NCI-H2196 treated with DMSO at 0.1 percent for 48 hours (cell line): ENCODE measurements around the gene IFITM1.

Experiments used
- DNase-seq: peaks from one replicate; lab custom pipeline; 2025; ENCODE audit not compliant: unreplicated experiment; lab: John Stamatoyannopoulos, UW

IFITM1 gene

GRCh38 chr11:293852-294661 is 19.8 kb upstream of the IFITM1 start:
- no peak for DNase-seq

DNA sequence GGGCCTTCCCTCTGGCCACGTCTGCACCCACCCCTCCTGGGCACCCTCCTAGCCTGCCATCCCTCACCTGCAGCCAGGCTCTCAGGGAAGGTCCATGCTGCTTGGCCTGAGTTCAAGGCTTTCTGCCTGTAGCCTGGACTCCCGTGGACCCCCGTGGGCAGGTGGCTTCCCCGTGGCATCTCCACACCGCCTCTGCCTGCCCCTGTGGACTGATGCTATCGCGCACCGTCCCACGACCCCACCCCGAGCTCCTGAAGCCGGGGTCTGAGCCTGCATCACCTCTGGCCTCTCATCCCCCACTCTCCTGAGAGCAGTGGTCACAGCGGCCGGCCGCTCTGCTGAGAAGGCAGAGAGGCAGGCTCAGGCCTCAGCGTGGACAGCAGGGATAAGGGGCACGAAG is 19.1 kb upstream of the IFITM1 start:
- DNase-seq, result no peak

- DNase-seq, result no peak
These were observed 18.3 kb upstream of the IFITM1 start for GRCh38 chr11:295351-296170.

GRCh38 chr11:296171-297050 is 17.4 kb upstream of the IFITM1 start:
- DNase-seq, result no peak

DNA sequence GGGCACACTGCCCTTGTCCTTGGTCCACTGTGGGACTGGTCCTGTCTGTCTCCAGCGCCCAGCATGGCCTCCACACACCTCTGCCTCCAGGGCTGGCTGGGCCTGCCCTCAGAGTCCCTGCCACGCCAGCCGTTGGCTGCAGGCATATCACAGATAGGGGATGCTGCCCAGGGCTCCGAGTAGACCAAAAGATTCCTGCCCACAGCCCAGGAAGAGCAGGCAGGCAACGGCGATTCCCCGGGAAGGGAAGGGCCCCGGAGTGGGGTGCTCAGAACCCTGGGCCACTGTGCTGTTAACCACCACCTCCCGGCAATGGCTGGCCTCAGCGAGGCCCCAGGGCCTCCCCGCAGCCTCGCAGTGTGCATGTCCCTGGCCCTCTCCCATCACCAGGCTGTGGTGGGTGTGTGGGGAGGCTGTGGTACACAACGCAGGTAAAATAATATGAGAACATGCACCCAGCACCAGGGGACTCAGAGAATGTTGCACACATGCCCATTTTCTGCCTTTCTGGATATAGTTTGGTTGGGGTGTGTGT is 16.7 kb upstream of the IFITM1 start:
- DNase-seq, result no peak

DNA sequence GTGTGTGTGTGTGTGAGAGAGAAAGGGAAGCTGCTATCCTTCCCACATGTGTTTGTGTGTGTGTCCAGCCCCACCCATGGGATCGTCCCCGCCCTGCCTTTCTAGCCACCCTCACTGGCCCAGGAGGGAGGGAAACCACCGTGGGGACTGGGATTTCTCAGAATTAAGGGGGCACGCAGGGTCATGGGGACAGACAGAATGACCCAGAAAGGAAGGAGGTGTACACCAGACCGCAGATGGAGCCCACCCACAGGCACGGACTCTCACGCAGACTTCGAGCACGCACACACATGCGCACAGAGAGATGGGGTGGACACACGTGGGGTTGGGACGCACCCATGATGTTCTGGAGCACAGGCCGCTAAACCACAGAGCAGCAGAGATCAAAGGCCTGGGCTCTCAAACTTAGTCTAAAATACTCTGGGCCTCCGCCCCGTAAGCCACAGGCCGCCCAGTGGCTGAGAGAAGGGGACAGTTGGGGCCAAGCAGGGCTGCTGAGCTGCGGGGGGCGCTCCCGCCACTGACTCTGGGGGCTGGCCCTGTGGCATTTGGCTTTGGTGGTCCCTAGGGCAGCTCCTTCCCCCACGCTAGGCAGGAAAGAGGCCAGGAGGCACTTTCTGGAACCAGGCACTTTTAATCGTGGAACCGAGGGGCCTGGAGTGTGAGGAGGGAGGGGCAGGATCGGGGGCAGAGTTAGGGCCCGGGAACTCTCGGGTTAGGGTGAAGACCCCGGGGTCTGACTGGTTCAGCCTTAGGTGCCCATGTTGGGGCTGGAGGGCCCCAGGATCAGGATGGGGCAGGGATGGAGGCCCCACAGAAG is 16.0 kb upstream of the IFITM1 start:
- DNase-seq, result no peak

- no peak for DNase-seq
These were observed 15.3 kb upstream of the IFITM1 start for GRCh38 chr11:298406-299065.

DNA sequence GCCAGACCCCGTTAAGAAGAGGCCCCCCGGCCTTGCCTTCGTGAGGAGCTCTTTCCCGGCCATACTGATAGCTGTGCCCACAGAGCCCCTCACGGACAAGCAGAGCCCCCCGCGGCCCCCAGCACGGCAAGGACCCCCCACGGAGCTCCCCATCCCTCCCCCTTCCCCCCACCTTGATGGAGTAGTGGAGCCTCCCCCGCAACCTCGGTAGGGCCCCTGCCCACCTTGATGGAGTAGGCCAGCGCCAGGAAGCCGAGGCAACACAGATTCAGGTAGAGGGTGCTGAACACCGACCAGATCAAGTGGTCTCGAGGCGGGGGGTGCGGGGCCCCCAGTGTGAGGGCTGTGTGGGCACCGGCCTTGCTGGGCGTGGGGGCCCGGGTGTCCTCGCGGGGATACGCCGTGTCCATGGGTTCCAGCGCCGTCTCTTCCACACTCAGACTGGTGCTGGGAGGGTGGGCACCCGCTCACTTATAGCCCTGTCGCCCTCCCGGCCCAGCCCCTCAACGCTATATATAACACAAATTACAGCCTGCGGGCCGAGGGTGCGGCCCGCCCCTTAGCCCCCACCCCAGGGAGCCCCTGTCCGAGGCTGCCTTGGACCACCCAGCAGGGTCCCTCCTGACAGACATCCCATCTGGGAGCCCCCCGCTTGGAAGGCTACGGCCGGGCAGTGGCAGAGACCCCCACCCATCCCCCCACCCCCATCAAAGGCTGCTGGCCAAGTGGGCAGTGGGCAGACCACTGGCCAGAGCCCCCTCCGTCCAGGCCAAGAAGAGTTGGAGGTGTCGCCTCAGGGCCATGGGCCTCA is 14.6 kb upstream of the IFITM1 start, which contains the start of gene IFITM5:
Gene IFITM5, minus strand, starts transcription at position 446 of the 811 bp plus-strand sequence. Its CDS starts 36 bp downstream, at position 410.
- DNase-seq, result no peak

GRCh38 chr11:299951-300735 is 13.7 kb upstream of the IFITM1 start:
- DNase-seq, result no peak

DNA sequence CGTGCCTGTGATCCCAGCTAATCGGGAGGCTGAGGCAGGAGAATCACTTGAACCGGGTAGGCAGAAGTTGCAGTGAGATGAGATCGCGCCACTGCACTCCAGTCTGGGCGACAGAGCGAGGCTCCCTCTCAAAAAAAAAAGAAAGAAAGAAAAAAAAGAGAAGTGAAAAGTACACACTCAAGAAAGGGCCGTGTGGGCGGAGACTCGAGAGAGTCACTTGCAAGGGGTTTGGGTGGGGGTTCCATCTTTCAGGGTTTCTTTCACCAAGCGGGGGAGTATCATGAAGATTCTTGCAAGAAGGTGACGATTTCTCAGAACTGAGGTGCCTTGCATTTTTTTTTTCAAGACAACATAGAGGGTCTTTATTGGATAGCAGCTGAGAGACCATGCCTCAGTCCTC is 10.5 kb upstream of the IFITM1 start:
- no peak for DNase-seq

DNA sequence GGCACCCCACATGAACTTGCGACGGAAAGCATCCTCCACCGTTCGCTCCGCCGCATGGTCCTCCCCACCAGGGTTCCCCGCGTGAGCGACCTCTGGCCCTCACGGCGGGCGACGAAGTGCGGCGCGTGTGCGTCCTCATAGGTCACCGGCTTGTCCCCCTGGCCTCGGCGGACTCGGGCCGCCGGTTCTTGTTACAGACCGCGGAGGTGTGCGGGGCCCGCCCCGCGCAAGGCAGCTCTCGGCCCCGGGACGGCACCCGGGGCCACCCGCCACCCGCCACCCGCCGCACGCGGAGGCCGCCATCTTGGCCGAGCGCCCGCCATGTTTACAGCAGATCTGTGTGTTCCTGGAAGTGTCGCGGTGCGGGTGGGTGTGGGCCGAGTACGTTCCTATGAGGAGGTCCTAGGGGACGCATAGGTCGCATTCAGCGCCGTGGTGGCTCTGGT is 9.8 kb upstream of the IFITM1 start:
- DNase-seq, result no peak

DNA sequence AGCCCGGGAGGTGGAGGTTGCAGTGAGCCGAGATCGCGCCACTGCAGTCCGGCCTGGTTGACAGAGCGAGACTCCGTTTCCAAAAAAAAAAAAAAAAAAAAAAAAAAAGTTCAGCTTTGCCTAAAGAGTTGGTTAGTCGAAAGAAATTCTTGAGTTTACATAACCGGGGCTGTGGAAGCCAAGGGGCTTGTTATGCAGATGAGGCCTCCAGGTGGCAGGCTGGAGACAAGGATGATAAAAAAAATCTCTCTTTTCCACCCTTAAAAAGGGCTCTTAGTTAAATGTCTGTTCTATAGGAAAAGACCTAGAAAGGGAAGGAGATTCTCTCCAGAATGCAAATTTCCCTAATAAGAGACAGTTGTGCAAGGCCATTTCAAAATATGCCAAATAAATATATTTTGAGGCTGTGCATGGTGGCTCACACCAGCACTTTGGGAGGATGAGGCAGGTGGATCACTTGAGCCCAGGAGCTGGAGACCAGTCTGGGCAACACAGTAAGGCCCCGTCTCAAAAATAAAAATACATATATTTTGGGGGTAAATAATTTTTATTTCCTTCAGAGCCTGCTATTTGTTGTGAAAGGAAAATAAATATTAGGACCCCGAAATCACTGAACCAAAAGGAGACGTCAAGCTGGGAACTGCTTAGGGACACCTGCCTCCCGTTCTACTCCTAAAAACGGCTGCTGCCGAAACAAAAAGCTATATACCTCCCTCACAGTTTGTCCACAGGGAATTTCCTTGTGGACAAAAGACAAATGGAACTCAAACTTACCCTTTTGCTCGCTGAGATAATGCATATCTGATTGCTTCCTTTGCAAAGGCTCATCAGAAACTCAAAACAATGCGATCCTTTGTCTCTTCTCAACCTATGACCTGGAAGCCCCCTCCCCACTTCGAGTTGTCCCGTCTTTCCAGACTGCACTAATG is 8.7 kb upstream of the IFITM1 start:
- peak; percentile 13 for DNase-seq

- DNase-seq, result no peak
These were observed 8.0 kb upstream of the IFITM1 start for GRCh38 chr11:305844-306211.

GRCh38 chr11:306645-307371 is 7.0 kb upstream of the IFITM1 start:
- DNase-seq, result no peak

DNA sequence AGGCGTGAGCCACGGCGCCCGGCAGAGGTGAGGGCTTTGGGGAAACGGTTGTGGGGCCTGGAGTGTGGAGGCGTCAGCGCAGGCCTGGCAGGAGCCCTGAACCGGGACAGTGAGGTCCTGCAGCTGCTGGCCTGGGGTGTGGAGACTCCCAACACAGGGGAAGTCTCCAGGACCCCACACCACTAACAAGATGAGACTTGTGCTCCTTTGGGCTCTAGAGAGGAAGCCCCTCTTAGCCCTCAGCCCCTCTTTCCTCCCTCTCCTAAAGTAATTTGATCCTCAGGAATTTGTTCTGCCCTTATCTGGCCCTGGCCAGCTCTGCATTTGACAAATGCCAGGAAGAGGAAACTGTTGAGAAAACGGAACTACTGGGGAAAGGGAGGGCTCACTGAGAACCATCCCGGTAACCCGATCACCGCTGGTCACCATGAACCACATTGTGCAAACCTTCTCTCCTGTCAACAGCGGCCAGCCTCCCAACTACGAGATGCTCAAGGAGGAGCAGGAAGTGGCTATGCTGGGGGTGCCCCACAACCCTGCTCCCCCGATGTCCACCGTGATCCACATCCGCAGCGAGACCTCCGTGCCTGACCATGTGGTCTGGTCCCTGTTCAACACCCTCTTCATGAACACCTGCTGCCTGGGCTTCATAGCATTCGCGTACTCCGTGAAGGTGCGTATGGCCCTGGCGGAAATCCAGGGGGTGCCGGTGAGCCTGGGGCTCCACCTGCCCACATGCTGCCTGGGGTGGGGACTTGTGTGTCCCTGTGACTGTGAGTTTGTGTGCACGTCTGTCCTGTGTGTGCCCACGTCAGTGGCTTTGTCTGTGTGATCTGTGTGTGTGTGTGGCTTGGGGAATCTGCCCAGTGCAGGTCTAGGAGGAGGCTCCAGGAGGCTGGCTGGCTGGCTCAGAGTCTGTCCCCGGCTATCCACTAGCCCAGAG is 5.8 kb upstream of the IFITM1 start, which contains the start of gene IFITM2:
Gene IFITM2, plus strand, starts transcription at position 51 of the 943 bp plus-strand sequence. Its CDS starts 377 bp downstream, at position 428.
- peak; percentile 43 for DNase-seq
